ENCODE results near the gene CDK14. TPM values are rescaled to one million over a fixed set of nuclear protein-coding genes. Genes with fewer than 3 reads are reported as not detected.

Gene CDK14
- total and polyA plus RNA-seq, 2 of the 8 experiments (the other 6 are each of a cell fraction or from before 2014, with no cell fraction given) = 5.5 to 47.3 TPM

DNA sequence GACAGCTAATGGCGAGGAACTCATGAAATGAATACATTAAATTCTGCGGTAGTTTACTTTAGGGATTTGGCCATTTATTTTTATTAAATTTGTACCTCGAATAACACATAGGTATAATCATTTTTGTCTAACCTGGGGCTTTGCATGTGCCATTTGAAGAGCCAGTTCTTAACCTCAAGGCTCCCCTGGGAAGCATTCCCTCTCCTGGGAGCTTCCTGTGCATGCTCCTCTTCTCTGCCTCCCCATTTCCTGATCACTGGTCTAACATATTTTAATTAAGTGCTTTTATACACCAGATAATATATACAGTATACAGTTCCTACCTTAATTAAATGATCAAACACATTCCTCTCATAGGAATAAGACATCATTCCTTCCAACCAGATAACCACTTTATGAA, 484.2 kb downstream of the CDK14 start (continued):
- TF ChIP-seq, protein P1, sequence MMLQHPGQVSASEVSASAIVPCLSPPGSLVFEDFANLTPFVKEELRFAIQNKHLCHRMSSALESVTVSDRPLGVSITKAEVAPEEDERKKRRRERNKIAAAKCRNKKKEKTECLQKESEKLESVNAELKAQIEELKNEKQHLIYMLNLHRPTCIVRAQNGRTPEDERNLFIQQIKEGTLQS (IDR thresholded peaks at IDR 0.05; ENCODE audit: insufficient read depth, low read depth, low read length) = no peak
- no peak for TF ChIP-seq TEAD4 (IDR thresholded peaks at IDR 0.05; ENCODE audit: low read depth, low read length)
